Adipocyte (in vitro differentiated cells): ENCODE data around the gene RIT2.

ENCODE experiments used
- DNase-seq: peaks from one replicate; pipeline ENCODE4 v3.0.0-alpha.2; 2015; ENCODE audit warnings: low read depth
- H3K27me3 ChIP-seq: replicated peaks from 2 replicates; pipeline ENCODE4 v1.7.0; 2013; ENCODE audit warnings: mild to moderate bottlenecking, low read length, moderate library complexity; ENCODE audit not compliant: control insufficient read depth, insufficient read depth
- H3K36me3 ChIP-seq: 2 replicates; pipeline ENCODE4 v1.7.0; 2013; ENCODE audit warnings: low read length, mild to moderate bottlenecking, moderate library complexity; ENCODE audit not compliant: control insufficient read depth, insufficient read depth, severe bottlenecking
- H3K4me1 ChIP-seq: 2 replicates; pipeline ENCODE4 v1.7.0; 2013; ENCODE audit warnings: mild to moderate bottlenecking, low read length, moderate library complexity; ENCODE audit not compliant: control insufficient read depth, insufficient read depth
- H3K4me3 ChIP-seq: 2 replicates; pipeline ENCODE4 v1.7.0; 2013; ENCODE audit warnings: mild to moderate bottlenecking, low read length, moderate library complexity
- H3K9ac ChIP-seq: 2 replicates; pipeline ENCODE4 v1.7.0; 2013; ENCODE audit warnings: mild to moderate bottlenecking, low read length, moderate library complexity
- H3K9me3 ChIP-seq: 2 replicates; pipeline ENCODE4 v1.7.0; 2013; ENCODE audit warnings: mild to moderate bottlenecking, low read length, moderate library complexity; ENCODE audit not compliant: control insufficient read depth

RIT2 gene

DNA sequence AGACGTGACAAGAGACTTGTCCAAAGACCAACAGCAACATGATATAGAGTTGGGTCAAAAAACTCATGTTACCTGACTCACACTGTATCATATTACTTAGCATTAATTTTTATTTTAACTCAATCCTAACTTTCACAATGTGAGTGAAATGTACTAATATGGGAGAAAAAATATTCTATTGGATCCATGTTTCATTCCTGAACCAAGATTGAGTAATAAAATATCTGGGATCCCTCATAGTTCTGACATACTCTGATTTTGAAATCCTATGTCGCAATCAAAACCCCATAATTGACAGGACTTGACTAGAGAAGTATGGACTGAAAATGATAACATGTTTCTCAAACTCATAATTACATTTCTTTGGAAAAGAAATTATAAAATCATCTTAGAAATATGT is 190.4 kb downstream of the RIT2 start:
- no peak overlapping the region for H3K9ac ChIP-seq
- no peaks in the 10 kb centered on the region for H3K9me3 ChIP-seq
- no peak overlapping the region for H3K4me3 ChIP-seq
- H3K27me3 ChIP-seq = no peaks in the 10 kb centered on the region
- no peaks in the 10 kb centered on the region for H3K36me3 ChIP-seq
- no peak for DNase-seq
- peaks cover 6% of the 10 kb centered on the region for H3K4me1 ChIP-seq

DNA sequence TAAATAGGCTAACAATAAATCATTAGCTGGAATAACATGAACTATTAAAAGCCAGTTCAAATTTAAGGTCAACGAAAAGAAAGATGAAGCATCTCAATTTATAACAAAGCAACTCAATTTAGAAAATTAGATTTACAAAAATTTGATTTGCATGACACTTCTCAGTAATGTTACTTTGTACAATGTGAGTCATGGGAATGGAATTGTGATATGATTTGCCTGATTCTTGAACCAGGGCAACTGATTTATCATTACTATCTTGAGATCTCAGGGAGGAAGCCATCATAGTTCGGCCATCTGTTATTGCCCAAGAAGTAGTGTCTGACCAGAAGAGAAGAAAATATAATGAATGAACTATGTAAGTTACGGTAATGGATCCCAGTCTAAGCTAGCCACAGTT is 193.1 kb downstream of the RIT2 start:
- no peak overlapping the region for H3K4me3 ChIP-seq
- H3K9ac ChIP-seq = no peak overlapping the region
- no peaks in the 10 kb centered on the region for H3K36me3 ChIP-seq
- no peak for DNase-seq
- no peaks in the 10 kb centered on the region for H3K27me3 ChIP-seq
- peaks cover 6% of the 10 kb centered on the region for H3K4me1 ChIP-seq
- no peaks in the 10 kb centered on the region for H3K9me3 ChIP-seq

DNA sequence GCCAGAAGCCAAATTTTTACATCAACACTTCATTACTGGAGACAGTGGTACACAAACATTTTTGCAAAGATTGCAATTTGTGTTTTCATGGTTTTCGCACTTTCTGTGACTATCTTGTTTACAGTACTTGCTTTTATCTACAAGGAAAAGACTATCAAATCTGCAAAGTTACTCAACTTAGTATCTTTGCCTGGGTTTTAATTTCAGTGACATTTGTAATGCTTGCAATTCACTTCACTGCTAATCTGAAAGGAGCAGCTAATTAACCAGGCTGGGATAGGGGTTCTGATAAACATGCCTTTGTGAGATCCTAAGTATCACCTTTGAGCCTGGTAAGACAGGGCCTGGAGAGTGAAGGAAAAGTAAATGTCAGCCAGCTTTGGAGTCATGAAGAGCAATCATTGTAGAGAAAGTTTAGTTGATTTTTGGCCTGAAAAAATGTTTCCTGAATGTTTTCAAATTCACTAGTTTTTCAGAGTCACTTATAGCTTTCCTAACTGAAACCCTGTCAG is 194.2 kb downstream of the RIT2 start:
- Histone ChIP-seq H3K9me3 (no peaks in the 10 kb centered on the region), H3K27me3 (no peaks in the 10 kb centered on the region), H3K9ac (no peak overlapping the region), H3K4me3 (no peak overlapping the region), H3K36me3 (no peaks in the 10 kb centered on the region), H3K4me1 (peaks cover 6% of the 10 kb centered on the region)
- no peak for DNase-seq

DNA sequence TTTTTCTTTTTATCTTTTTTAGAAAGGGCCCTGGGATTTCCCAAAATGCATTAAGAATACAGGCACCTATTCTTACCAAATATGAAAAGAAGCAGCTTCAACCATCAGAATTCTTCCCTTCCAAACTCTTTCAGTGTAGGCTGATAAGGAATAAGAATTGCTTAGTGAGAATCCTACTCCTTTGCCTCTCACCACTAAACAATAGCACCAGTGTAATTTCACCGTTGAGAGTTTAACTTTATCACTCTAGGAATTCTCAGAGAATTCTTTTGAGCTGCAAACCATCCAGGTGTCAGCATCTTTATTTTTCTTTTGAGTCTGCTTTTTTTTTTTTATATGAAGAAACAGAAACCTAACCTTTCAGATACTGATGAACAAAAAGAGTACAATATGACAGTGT is 194.9 kb downstream of the RIT2 start:
- Histone ChIP-seq H3K9me3 (no peaks in the 10 kb centered on the region), H3K9ac (no peak overlapping the region), H3K4me3 (no peak overlapping the region), H3K4me1 (peaks cover 6% of the 10 kb centered on the region), H3K36me3 (no peaks in the 10 kb centered on the region), H3K27me3 (no peaks in the 10 kb centered on the region)
- no peak for DNase-seq

DNA sequence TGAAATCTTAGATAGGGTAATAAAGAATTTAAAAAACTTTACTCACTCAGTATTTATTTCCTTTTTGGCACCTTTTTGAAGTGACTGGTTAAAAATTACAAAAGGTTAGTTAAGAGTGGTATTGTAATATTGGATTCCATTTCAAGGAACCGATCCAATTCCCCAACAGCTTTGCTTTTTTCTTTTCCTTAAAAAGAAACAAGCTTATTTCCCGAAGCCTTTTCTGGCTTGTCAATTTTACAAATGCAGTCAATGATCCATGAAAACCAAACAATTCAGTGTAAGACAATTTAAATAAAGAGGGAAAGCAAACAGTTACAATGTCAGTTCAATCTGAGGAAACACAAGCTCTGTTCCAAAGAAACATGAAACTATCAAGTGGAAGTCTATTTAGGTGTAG is 200.2 kb downstream of the RIT2 start:
- no peaks in the 10 kb centered on the region for H3K4me1 ChIP-seq
- no peaks in the 10 kb centered on the region for H3K9me3 ChIP-seq
- H3K27me3 ChIP-seq = no peaks in the 10 kb centered on the region
- H3K4me3 ChIP-seq = no peak overlapping the region
- DNase-seq = no peak
- no peak overlapping the region for H3K9ac ChIP-seq
- no peaks in the 10 kb centered on the region for H3K36me3 ChIP-seq

DNA sequence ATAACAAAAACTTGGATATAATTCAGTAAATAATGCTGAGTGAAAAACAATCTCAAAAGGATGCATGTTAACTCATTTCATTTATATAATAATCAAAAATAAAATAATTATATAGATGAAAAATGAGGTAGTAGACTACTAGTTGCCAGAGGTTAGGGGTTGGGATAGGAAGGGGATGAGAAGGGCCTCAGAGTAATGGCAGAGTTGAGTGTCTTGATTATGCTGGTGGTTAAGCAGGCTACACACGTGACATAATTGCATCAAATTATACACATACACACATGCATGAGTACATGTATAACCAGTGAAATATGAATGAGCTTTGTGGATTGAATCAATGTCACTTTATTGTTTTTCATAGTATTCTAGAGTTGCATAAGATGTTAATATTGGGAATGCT is 201.0 kb downstream of the RIT2 start:
- no peaks in the 10 kb centered on the region for H3K36me3 ChIP-seq
- no peak overlapping the region for H3K4me3 ChIP-seq
- H3K27me3 ChIP-seq = no peaks in the 10 kb centered on the region
- no peaks in the 10 kb centered on the region for H3K4me1 ChIP-seq
- H3K9ac ChIP-seq = no peak overlapping the region
- no peaks in the 10 kb centered on the region for H3K9me3 ChIP-seq
- no peak for DNase-seq

DNA sequence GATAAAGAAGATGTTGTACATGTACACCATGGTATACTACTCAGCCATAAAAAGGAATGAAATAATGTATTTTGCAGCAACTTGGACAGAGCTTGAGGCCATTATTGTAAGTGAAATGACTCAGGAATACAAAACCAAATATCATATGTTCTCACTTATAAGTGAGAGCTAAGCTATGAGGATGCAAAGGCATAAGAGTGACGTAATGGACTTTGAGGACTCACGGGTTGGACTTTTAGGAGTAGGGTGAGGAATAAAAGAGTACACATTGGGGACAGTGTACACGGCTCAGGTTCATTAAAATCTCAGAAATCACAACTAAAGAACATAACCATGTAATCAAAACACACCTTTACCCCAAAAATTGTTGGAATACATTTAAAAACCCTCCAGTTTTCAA is 206.4 kb downstream of the RIT2 start:
- no peak overlapping the region for H3K9ac ChIP-seq
- H3K9me3 ChIP-seq = no peaks in the 10 kb centered on the region
- no peak overlapping the region for H3K4me3 ChIP-seq
- no peak for DNase-seq
- H3K36me3 ChIP-seq = no peaks in the 10 kb centered on the region
- no peaks in the 10 kb centered on the region for H3K4me1 ChIP-seq
- no peaks in the 10 kb centered on the region for H3K27me3 ChIP-seq

DNA sequence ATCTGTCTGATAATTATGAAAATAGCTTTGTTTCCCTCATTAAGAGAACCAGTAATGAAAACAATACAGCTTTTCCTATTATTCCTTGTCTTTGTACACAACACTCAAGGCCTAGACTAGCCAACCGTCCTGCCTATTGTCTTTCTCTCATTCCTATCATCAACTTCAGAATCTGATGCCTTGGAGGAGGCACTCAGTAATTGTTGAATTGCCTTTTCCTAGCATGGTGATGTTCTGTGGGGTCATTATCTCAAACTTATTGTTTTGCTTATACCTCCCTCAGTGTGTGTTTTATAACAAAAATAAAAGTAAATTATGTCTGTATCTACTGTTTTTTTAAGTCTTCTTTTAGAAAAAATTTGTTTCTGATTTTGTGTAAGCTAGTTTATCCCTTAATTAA is 208.7 kb downstream of the RIT2 start:
- Histone ChIP-seq H3K9ac (no peak overlapping the region), H3K9me3 (no peaks in the 10 kb centered on the region), H3K36me3 (no peaks in the 10 kb centered on the region), H3K4me3 (no peak overlapping the region), H3K4me1 (no peaks in the 10 kb centered on the region), H3K27me3 (no peaks in the 10 kb centered on the region)
- DNase-seq = no peak

DNA sequence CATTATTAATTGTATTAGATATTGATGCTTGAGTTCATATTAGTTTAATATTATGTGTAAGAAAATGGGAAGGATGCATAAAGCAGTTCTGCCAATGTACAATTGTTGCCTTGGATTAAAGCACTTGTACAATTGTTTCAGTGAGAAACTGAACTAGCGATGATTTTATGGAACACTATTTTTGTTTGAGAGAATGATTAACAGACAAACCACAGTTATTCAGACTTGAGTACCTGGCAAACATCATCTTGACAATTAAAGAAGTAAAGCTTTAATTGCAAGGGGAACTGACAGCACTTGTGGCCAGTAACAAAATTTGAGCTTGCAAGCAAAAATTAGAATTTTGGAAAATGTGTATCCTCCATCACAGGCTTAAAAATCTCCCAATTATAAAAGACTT is 214.3 kb downstream of the RIT2 start:
- Histone ChIP-seq H3K4me3 (no peak overlapping the region), H3K4me1 (no peaks in the 10 kb centered on the region), H3K9ac (no peak overlapping the region), H3K27me3 (no peaks in the 10 kb centered on the region), H3K36me3 (no peaks in the 10 kb centered on the region), H3K9me3 (no peaks in the 10 kb centered on the region)
- no peak for DNase-seq

DNA sequence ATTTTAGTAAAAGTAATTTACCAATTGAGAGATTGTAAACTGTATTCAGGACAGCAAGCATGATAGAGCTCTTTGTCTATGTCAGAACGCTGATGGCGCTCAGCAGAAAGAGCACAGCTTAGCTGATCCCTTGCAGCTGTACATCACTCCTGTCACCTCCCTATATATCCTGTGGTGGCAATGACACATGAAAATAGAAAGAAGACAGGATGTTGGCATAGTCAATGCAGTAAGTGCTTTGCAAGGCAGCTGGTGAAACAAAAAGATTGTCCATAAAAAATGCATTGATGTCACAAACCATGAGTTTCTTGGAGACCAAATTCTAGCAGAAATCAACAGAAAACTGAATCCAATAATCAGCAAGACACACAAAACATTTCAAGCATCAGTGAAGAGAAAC is 221.5 kb downstream of the RIT2 start:
- Histone ChIP-seq H3K36me3 (no peaks in the 10 kb centered on the region), H3K4me3 (no peak overlapping the region), H3K4me1 (peaks cover 8% of the 10 kb centered on the region), H3K9me3 (no peaks in the 10 kb centered on the region), H3K27me3 (no peaks in the 10 kb centered on the region), H3K9ac (no peak overlapping the region)
- no peak for DNase-seq

DNA sequence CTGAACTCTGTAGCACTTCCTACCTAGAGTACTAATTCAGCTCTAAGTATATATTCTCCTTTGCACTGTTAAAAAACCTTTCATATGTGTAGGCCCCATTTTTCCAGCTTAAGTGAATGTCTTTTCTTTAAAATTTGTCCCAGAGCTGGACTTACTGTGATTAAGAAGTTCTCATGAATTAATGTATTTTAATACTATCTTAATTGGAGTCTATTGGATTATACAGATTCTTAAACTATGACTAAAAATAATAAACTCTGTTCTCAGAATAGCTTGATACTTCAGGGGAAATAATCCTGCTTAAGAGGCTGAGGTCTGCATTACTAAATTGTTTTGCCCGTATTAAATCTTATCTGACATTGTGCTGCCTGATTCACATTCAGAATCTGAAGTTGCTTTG is 223.3 kb downstream of the RIT2 start:
- no peaks in the 10 kb centered on the region for H3K36me3 ChIP-seq
- H3K4me1 ChIP-seq = peaks cover 8% of the 10 kb centered on the region
- no peak for DNase-seq
- no peak overlapping the region for H3K4me3 ChIP-seq
- no peaks in the 10 kb centered on the region for H3K9me3 ChIP-seq
- no peak overlapping the region for H3K9ac ChIP-seq
- no peaks in the 10 kb centered on the region for H3K27me3 ChIP-seq

DNA sequence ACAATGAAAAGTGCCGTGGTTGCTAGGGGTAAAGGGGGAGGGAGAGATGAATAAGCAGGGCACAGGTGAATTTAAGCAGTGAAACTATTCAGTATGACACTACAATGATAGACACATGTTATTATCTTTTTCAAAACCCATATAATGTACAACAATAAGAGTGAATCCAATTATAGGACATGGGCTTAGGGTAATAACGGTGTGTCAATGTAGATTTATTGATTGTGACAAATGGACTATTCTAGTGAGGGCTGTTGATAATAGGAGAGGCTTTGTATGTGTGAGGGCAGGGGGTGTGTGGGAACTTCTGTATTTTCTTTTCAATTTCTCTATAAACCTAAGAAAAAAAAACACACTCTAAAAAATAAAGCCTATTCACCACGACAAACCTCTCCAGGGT is 223.8 kb downstream of the RIT2 start:
- Histone ChIP-seq H3K9me3 (no peaks in the 10 kb centered on the region), H3K27me3 (no peaks in the 10 kb centered on the region), H3K4me3 (no peak overlapping the region), H3K36me3 (no peaks in the 10 kb centered on the region), H3K4me1 (peaks cover 8% of the 10 kb centered on the region), H3K9ac (no peak overlapping the region)
- no peak for DNase-seq
